Measurements from ENCODE around the gene ZNF155.
"Not testable (repeated sequence)": the region's sequence is repeated elsewhere in the genome, so short reads cannot be mapped to it uniquely, and the experiment has no call there.

GRCh38 chr19:43947412-43947811 is 36.6 kb upstream of the ZNF155 start:
- not testable (repeated sequence) for TF ChIP-seq CTCF, EP300, POLR2A (IDR thresholded peaks at IDR 0.05)

Measured in tibial nerve (tissue), 4 donors.